AG09309 (cell line): Measurements from ENCODE around the gene SPAG17.

Source experiments
- DNase-seq: peaks from one replicate; pipeline ENCODE4 v3.0.0-alpha.2; 2010; ENCODE audit warnings: low read depth
- H3K4me3 ChIP-seq: 2 replicates; pipeline ENCODE4 v1.5.1; 2011; ENCODE audit warnings: mild to moderate bottlenecking, low read depth, low read length, moderate library complexity; ENCODE audit not compliant: control insufficient read depth
- CTCF ChIP-seq: IDR thresholded peaks from 2 replicates; pipeline ENCODE4 v1.5.1; 2011; ENCODE audit warnings: mild to moderate bottlenecking, low read depth, low read length, inconsistent platforms; ENCODE audit not compliant: insufficient read depth, control insufficient read depth; ENCODE audit errors: missing control alignments

Gene SPAG17

GRCh38 chr1:117959364-117959763 lies 225.7 kb downstream of the SPAG17 start:
- no peak for TF ChIP-seq CTCF
- DNase-seq: no peak
- no peak overlapping the region for H3K4me3 ChIP-seq

GRCh38 chr1:117952386-117952785 lies 232.6 kb downstream of the SPAG17 start:
- TF ChIP-seq CTCF: no peak
- H3K4me3 ChIP-seq: no peak overlapping the region
- no peak for DNase-seq

- no peak for TF ChIP-seq CTCF
Observed at GRCh38 chr1:117942293-117942692, 242.7 kb downstream of the SPAG17 start.

DNA sequence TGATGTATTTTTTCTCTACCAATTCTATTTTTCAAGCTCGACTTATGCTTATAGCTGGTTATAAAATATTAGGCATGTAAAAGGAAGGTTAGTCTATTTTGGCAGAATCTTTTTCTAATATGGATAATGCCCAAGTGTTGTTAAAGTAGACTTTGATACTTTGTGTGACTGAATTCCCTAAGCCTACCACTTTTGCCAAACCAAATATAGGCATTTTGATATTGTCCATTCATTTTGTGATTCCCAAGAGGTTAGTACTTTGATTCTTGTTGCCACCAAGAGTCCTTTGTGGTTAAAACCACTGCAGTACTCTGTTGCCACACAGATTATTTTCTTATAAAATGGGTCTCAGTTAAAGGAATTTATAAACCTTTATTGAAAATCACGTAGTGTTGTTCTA lies 251.3 kb downstream of the SPAG17 start:
- no peak overlapping the region for H3K4me3 ChIP-seq
- no peak for TF ChIP-seq CTCF
- DNase-seq: no peak

More at GRCh38 chr1:117942293-117942692, 242.7 kb downstream of the SPAG17 start:
- no peak for DNase-seq
- H3K4me3 ChIP-seq: no peak overlapping the region

GRCh38 chr1:117932576-117932975 lies 252.5 kb downstream of the SPAG17 start:
- no peak for DNase-seq
- TF ChIP-seq CTCF: no peak
- no peak overlapping the region for H3K4me3 ChIP-seq

DNA sequence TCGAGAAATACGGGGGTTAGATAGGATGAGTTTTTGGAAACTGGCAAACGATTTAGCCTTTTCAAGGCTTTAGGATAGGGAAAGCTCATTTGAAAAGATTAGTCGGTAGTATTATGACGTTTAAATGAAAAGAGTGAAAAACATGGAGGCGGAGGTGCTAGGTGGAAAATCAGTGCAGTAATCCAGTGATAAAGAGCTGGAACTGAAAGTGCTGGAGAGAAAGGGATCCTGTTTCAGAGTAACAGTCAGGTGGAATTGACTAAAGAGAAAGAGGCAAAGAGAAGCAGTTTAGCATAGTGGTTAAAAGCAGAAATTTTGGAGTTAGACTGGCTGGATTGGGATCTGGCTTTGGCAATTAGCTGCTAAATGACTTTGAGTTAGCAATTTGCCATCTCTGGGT lies 254.5 kb downstream of the SPAG17 start:
- peak overlapping the region; percentile 94 for H3K4me3 ChIP-seq
- no peak for DNase-seq
- no peak for TF ChIP-seq CTCF

GRCh38 chr1:117930173-117930447 lies 254.9 kb downstream of the SPAG17 start:
- no peak for TF ChIP-seq CTCF
- peak overlapping the region; percentile 94 for H3K4me3 ChIP-seq
- DNase-seq: no peak
